ENCODE measurements around the gene RLN2.
"Not testable (repeated sequence)": the region's sequence is repeated elsewhere in the genome, so short reads cannot be mapped to it uniquely, and the experiment has no call there.

Gene RLN2, protein sequence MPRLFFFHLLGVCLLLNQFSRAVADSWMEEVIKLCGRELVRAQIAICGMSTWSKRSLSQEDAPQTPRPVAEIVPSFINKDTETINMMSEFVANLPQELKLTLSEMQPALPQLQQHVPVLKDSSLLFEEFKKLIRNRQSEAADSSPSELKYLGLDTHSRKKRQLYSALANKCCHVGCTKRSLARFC

GRCh38 chr9:5303840-5304795 is at the start of gene RLN2:
Gene RLN2, minus strand, starts transcription at chr9:5304716. Its CDS starts 136 bp downstream, at chr9:5304580.
- not testable (repeated sequence) for H3K27me3 ChIP-seq (ENCODE audit: control insufficient read depth in 1 of 2, insufficient read depth in 2 of 2, low read length in 2 of 2); H3K9me3 ChIP-seq (ENCODE audit: control insufficient read depth in 2 of 2, low read length in 2 of 2); H3K27ac ChIP-seq (ENCODE audit: low read length); H3K36me3 ChIP-seq (ENCODE audit: control insufficient read depth in 2 of 2, insufficient read depth in 2 of 2, low read length in 2 of 2); H3K4me1 ChIP-seq (ENCODE audit: control insufficient read depth, insufficient read depth, low read length); H3K9ac ChIP-seq (ENCODE audit: low read length in 2 of 2)
- peak within 1 kb of the TSS in 1 of 2 donors; percentile 36 for H3K4me3 ChIP-seq (ENCODE audit: low read length in 2 of 2)

DNA sequence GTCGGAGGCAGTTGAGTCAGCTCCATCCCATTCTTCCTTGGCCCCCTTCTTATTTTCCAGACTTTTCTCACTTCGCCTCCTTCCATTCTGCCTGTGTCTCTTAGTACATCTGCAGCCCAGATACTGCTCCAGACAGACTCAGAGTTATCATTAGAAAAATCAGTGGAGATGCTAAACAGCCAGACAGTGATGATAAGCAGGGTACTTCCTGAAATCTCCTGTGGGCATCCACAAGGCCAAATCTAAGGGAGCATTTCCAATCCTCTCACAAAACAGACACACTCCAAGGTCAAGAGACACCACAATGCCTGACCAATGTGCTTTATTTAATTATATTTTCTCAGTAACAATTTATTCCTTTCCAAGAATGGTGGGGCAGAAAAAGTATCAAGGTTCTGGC is 49.7 kb upstream of the RLN2 start:
- Histone ChIP-seq H3K27ac (ENCODE audit: low read length) (no peak overlapping the region), H3K4me3 (ENCODE audit: low read length in 2 of 2) (no peak overlapping the region), H3K9me3 (ENCODE audit: control insufficient read depth in 2 of 2, low read length in 2 of 2) (no peaks in the 10 kb centered on the region), H3K27me3 (ENCODE audit: control insufficient read depth in 1 of 2, insufficient read depth in 2 of 2, low read length in 2 of 2) (no peaks in the 10 kb centered on the region), H3K36me3 (ENCODE audit: control insufficient read depth in 2 of 2, insufficient read depth in 2 of 2, low read length in 2 of 2) (no peaks in the 10 kb centered on the region), H3K9ac (ENCODE audit: low read length in 2 of 2) (no peak overlapping the region), H3K4me1 (ENCODE audit: control insufficient read depth, insufficient read depth, low read length) (no peaks in the 10 kb centered on the region)

GRCh38 chr9:5352637-5353248 is 48.2 kb upstream of the RLN2 start:
- no peaks in the 10 kb centered on the region for H3K4me1 ChIP-seq (ENCODE audit: control insufficient read depth, insufficient read depth, low read length)
- H3K4me3 ChIP-seq (ENCODE audit: low read length in 2 of 2) = no peak overlapping the region
- no peaks in the 10 kb centered on the region for H3K9me3 ChIP-seq (ENCODE audit: control insufficient read depth in 2 of 2, low read length in 2 of 2)
- H3K36me3 ChIP-seq (ENCODE audit: control insufficient read depth in 2 of 2, insufficient read depth in 2 of 2, low read length in 2 of 2) = no peaks in the 10 kb centered on the region
- H3K27ac ChIP-seq (ENCODE audit: low read length) = no peak overlapping the region
- H3K27me3 ChIP-seq (ENCODE audit: control insufficient read depth in 1 of 2, insufficient read depth in 2 of 2, low read length in 2 of 2) = no peaks in the 10 kb centered on the region
- no peak overlapping the region for H3K9ac ChIP-seq (ENCODE audit: low read length in 2 of 2)

DNA sequence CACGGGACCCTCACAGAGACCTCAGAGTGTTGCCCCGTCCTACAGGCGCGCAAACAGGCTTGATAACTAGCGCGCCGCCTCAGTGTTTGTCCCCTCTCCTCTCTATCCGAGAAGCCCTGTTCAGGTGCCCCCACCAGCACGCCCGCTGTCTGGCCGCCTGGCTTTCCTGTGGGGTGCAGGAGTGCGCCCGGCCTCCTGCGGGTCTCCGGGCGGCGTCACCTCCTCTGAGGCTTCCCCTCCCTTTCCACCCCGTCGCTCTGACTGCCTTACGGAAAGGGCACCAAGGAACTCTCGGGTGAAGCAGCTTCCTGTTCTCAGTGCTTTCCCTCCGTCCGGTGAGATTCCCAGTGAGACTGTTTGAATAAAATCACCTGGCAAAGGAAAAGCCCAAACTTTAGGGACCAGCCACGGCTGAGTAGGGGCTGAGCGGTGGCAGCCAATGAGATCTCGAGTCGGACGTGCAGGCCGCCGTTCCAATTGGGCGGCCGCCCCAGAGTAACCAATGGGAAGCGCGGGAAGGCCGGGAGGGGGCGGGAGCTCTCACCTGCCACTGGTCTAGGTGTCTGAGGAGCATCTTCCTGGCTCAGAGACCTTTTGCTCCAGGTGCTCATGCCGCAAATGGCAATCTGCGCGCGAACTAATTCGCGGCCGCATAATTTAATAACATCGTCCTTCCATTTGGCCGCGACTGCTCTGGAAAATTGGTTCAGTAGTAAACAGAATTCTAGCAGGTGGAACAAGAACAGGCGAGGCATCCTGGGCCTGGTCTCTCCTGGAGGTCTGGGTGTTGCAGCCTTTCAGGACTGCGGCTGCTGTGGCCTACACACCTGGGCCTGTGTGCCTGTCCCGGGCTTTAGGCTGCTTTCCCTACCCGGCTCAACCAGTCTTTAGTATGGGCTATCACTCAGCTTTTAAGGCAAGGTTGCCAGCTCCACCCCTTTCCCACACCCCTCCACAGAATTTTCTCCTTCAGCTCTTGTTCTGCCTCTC is 34.8 kb upstream of the RLN2 start, which contains the start of gene RLN1:
TSS of gene RLN1 (minus strand) at position 885 of the 990 bp plus-strand sequence. CDS start at position 755, 130 bp downstream.
- H3K36me3 ChIP-seq (ENCODE audit: control insufficient read depth in 2 of 2, insufficient read depth in 2 of 2, low read length in 2 of 2); H3K9me3 ChIP-seq (ENCODE audit: control insufficient read depth in 2 of 2, low read length in 2 of 2); H3K9ac ChIP-seq (ENCODE audit: low read length in 2 of 2); H3K27ac ChIP-seq (ENCODE audit: low read length); H3K27me3 ChIP-seq (ENCODE audit: control insufficient read depth in 1 of 2, insufficient read depth in 2 of 2, low read length in 2 of 2); H3K4me1 ChIP-seq (ENCODE audit: control insufficient read depth, insufficient read depth, low read length): not testable (repeated sequence)
- H3K4me3 ChIP-seq (ENCODE audit: low read length in 2 of 2) = peak within 1 kb of the TSS in 1 of 2 donors; percentile 57

DNA sequence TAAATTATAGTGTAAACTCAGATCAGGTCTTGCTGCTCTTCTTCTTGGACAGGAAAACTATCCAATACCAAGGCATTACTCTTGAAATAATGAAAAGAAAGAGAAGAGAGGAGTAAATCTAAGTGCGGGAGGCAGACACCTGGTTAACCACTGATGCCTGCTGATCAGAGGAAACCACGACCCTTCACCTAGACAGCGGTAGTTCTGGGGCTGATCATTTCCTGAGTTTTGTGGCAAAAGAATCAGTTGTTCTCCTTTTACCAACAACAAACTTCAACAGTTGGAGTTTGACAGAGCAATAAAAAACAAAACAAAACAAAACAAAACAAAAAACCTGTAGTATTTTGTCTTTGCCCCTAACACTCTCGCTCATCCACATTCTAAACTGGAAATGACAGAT is 32.2 kb upstream of the RLN2 start:
- Histone ChIP-seq H3K36me3 (ENCODE audit: control insufficient read depth in 2 of 2, insufficient read depth in 2 of 2, low read length in 2 of 2) (no peaks in the 10 kb centered on the region), H3K9ac (ENCODE audit: low read length in 2 of 2) (no peak overlapping the region), H3K4me3 (ENCODE audit: low read length in 2 of 2) (no peak overlapping the region), H3K27ac (ENCODE audit: low read length) (no peak overlapping the region), H3K27me3 (ENCODE audit: control insufficient read depth in 1 of 2, insufficient read depth in 2 of 2, low read length in 2 of 2) (no peaks in the 10 kb centered on the region), H3K9me3 (ENCODE audit: control insufficient read depth in 2 of 2, low read length in 2 of 2) (no peaks in the 10 kb centered on the region), H3K4me1 (ENCODE audit: control insufficient read depth, insufficient read depth, low read length) (no peaks in the 10 kb centered on the region)

DNA sequence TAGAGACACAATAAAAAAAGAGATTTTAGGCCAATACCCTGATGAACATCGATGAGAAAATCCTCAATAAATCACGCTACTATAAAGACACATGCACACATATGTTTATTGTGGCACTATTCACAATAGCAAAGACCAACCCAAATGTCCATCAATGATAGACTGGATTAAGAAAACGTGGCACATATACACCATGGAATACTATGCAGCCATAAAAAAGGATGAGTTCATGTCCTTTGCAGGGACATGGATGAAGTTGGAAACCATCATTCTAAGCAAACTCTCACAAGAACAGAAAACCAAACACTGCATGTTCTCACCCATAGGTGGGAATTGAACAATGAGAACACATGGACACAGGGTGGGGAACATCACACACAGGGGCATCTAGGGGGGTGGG is 26.8 kb upstream of the RLN2 start:
- not testable (repeated sequence) for H3K4me1 ChIP-seq (ENCODE audit: control insufficient read depth, insufficient read depth, low read length); H3K36me3 ChIP-seq (ENCODE audit: control insufficient read depth in 2 of 2, insufficient read depth in 2 of 2, low read length in 2 of 2); H3K9ac ChIP-seq (ENCODE audit: low read length in 2 of 2); H3K27ac ChIP-seq (ENCODE audit: low read length); H3K9me3 ChIP-seq (ENCODE audit: control insufficient read depth in 2 of 2, low read length in 2 of 2); H3K27me3 ChIP-seq (ENCODE audit: control insufficient read depth in 1 of 2, insufficient read depth in 2 of 2, low read length in 2 of 2); H3K4me3 ChIP-seq (ENCODE audit: low read length in 2 of 2)

- Histone ChIP-seq H3K27ac (ENCODE audit: low read length) (no peak overlapping the region), H3K9ac (ENCODE audit: low read length in 2 of 2) (no peak overlapping the region), H3K36me3 (ENCODE audit: control insufficient read depth in 2 of 2, insufficient read depth in 2 of 2, low read length in 2 of 2) (no peaks in the 10 kb centered on the region), H3K9me3 (ENCODE audit: control insufficient read depth in 2 of 2, low read length in 2 of 2) (no peaks in the 10 kb centered on the region), H3K27me3 (ENCODE audit: control insufficient read depth in 1 of 2, insufficient read depth in 2 of 2, low read length in 2 of 2) (peaks cover 0 to 2% of the 10 kb centered on the region in 2 donors), H3K4me1 (ENCODE audit: control insufficient read depth, insufficient read depth, low read length) (no peaks in the 10 kb centered on the region), H3K4me3 (ENCODE audit: low read length in 2 of 2) (no peak overlapping the region)
Measured at GRCh38 chr9:5326893-5327548, 22.5 kb upstream of the RLN2 start.

- Histone ChIP-seq H3K27ac (ENCODE audit: low read length) (no peak overlapping the region), H3K36me3 (ENCODE audit: control insufficient read depth in 2 of 2, insufficient read depth in 2 of 2, low read length in 2 of 2) (no peaks in the 10 kb centered on the region), H3K4me3 (ENCODE audit: low read length in 2 of 2) (no peak overlapping the region), H3K9ac (ENCODE audit: low read length in 2 of 2) (no peak overlapping the region), H3K9me3 (ENCODE audit: control insufficient read depth in 2 of 2, low read length in 2 of 2) (no peaks in the 10 kb centered on the region), H3K27me3 (ENCODE audit: control insufficient read depth in 1 of 2, insufficient read depth in 2 of 2, low read length in 2 of 2) (peaks cover 0 to 2% of the 10 kb centered on the region in 2 donors), H3K4me1 (ENCODE audit: control insufficient read depth, insufficient read depth, low read length) (no peaks in the 10 kb centered on the region)
Measured at GRCh38 chr9:5326187-5326586, 21.7 kb upstream of the RLN2 start.

GRCh38 chr9:5321601-5322000 is 17.1 kb upstream of the RLN2 start:
- not testable (repeated sequence) for H3K4me1 ChIP-seq (ENCODE audit: control insufficient read depth, insufficient read depth, low read length)

DNA sequence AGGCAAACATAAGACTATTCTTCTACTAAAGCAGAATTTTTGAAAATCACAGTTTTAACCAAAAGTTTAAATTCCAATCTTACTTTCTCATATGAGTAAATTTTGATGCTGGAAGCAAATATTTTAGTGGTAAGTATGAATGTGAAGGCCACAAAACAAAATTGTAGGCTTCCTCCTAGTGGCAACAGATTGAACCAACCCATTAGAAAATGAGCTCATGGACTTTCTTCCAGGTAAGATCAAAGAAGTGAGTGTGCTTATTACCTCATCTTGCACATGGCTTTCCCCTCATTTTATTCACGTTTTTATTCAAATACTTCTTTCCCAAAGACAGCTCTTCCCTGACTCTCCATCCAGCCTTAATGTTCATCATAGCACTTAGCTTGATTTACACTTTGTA is 16.5 kb upstream of the RLN2 start:
- H3K4me3 ChIP-seq (ENCODE audit: low read length in 2 of 2) = no peak overlapping the region
- no peaks in the 10 kb centered on the region for H3K36me3 ChIP-seq (ENCODE audit: control insufficient read depth in 2 of 2, insufficient read depth in 2 of 2, low read length in 2 of 2)
- no peak overlapping the region for H3K9ac ChIP-seq (ENCODE audit: low read length in 2 of 2)
- no peak overlapping the region for H3K27ac ChIP-seq (ENCODE audit: low read length)
- H3K4me1 ChIP-seq (ENCODE audit: control insufficient read depth, insufficient read depth, low read length) = no peaks in the 10 kb centered on the region
- H3K9me3 ChIP-seq (ENCODE audit: control insufficient read depth in 2 of 2, low read length in 2 of 2) = no peaks in the 10 kb centered on the region
- no peaks in the 10 kb centered on the region for H3K27me3 ChIP-seq (ENCODE audit: control insufficient read depth in 1 of 2, insufficient read depth in 2 of 2, low read length in 2 of 2)

More at GRCh38 chr9:5321601-5322000, 17.1 kb upstream of the RLN2 start:
- H3K27me3 ChIP-seq (ENCODE audit: control insufficient read depth in 1 of 2, insufficient read depth in 2 of 2, low read length in 2 of 2); H3K9me3 ChIP-seq (ENCODE audit: control insufficient read depth in 2 of 2, low read length in 2 of 2); H3K9ac ChIP-seq (ENCODE audit: low read length in 2 of 2); H3K27ac ChIP-seq (ENCODE audit: low read length); H3K36me3 ChIP-seq (ENCODE audit: control insufficient read depth in 2 of 2, insufficient read depth in 2 of 2, low read length in 2 of 2); H3K4me3 ChIP-seq (ENCODE audit: low read length in 2 of 2): not testable (repeated sequence)
